Smooth muscle cell (in vitro differentiated cells): Measurements from ENCODE around the gene PERM1. TPM values are rescaled to one million over a fixed set of nuclear protein-coding genes. Genes with fewer than 3 reads are reported as not detected.
"Not testable (repeated sequence)": the region's sequence is repeated elsewhere in the genome, so short reads cannot be mapped to it uniquely, and the experiment has no call there.

Experiments used
- DNase-seq: peaks from one replicate; lab custom pipeline; 2025; ENCODE audit not compliant: unreplicated experiment; lab: John Stamatoyannopoulos, UW
- H2AFZ ChIP-seq: fragments of 200-600 bp; sonication (generic); 2 replicates; pipeline ENCODE4 v1.6.0; 2016; ENCODE audit warnings: antibody characterized with exemption, low read depth, mild to moderate bottlenecking
- H3F3A ChIP-seq: fragments of 200-600 bp; sonication (generic); 2 replicates; pipeline ENCODE4 v1.6.0; 2017; ENCODE audit warnings: antibody characterized with exemption, low read depth
- H3K27ac ChIP-seq: fragments of 200-600 bp; sonication (generic); 2 replicates; pipeline ENCODE4 v1.5.1; 2016; ENCODE audit warnings: low read depth, mild to moderate bottlenecking
- H3K27me3 ChIP-seq: fragments of 200-600 bp; sonication (generic); 2 replicates; pipeline ENCODE4 v1.6.1; 2016; ENCODE audit warnings: low read depth, mild to moderate bottlenecking
- H3K36me3 ChIP-seq: fragments of 200-600 bp; sonication (generic); 2 replicates; pipeline ENCODE4 v1.5.1; 2016; ENCODE audit warnings: low read depth
- H3K4me1 ChIP-seq: fragments of 200-600 bp; sonication (generic); 2 replicates; pipeline ENCODE4 v1.5.1; 2016; ENCODE audit warnings: low read depth
- H3K4me2 ChIP-seq: fragments of 200-600 bp; sonication (generic); 2 replicates; pipeline ENCODE4 v1.6.0; 2016; ENCODE audit warnings: mild to moderate bottlenecking
- H3K4me3 ChIP-seq: fragments of 200-600 bp; sonication (generic); 2 replicates; pipeline ENCODE4 v1.5.1; 2016; ENCODE audit warnings: mild to moderate bottlenecking
- H3K79me2 ChIP-seq: fragments of 200-600 bp; sonication (generic); 2 replicates; pipeline ENCODE4 v1.6.0; 2016; ENCODE audit warnings: low read depth, mild to moderate bottlenecking
- H3K9ac ChIP-seq: fragments of 200-600 bp; sonication (generic); 2 replicates; pipeline ENCODE4 v1.6.0; 2016; ENCODE audit warnings: low read depth
- H3K9me3 ChIP-seq: fragments of 200-600 bp; sonication (generic); replicated peaks from 2 replicates; pipeline ENCODE4 v1.5.1; 2016; ENCODE audit warnings: low read depth
- H4K20me1 ChIP-seq: fragments of 200-600 bp; sonication (generic); 2 replicates; pipeline ENCODE4 v1.6.0; 2016; ENCODE audit warnings: low read depth
- CTCF ChIP-seq: fragments of 200-600 bp; sonication (generic); IDR thresholded peaks from 2 replicates; pipeline ENCODE4 v1.5.1; 2017; ENCODE audit warnings: borderline replicate concordance, mild to moderate bottlenecking, antibody characterized with exemption; ENCODE audit not compliant: insufficient read depth, poor library complexity, severe bottlenecking
- WGBS: methylation state at CpG from one replicate; pipeline ENCODE4 v1.1.7; 2016; ENCODE audit warnings: low lambda C conversion rate; 5-methylcytosine and 5-hydroxymethylcytosine counted together
- polyA plus RNA-seq: library from polyadenylated mRNA; unstranded; fragments of >200 nt; fragmentation: Nextera tagmentation; extraction: Ambion mirVana; gene quantifications from 2 replicates; pipeline ENCODE4 v1.2.1, GENCODE V29; 2016
- total RNA-seq: library from RNA; depleted of rRNA; stranded (reverse); fragments of >200 nt; gene quantifications from 2 replicates; pipeline ENCODE4 v1.2.3, GENCODE V29; 2014

The PERM1 gene
- total and polyA plus RNA-seq, 2 experiments from 2014 or later: 2.6 TPM; not detected in 1

GRCh38 chr1:978835-979743, 2.8 kb downstream of the PERM1 start:
- H2AFZ ChIP-seq: no peak overlapping the region
- TF ChIP-seq CTCF: no peak
- WGBS: 90% methylated on average over 60 of the region's 60 CpGs
- no peak overlapping the region for H3K9ac ChIP-seq
- H3K4me1 ChIP-seq: no peaks in the 10 kb centered on the region
- no peaks in the 10 kb centered on the region for H4K20me1 ChIP-seq
- peaks cover 8% of the 10 kb centered on the region for H3K27me3 ChIP-seq
- no peak for DNase-seq
- H3K79me2 ChIP-seq: no peaks in the 10 kb centered on the region
- H3K9me3 ChIP-seq: no peaks in the 10 kb centered on the region
- no peaks in the 10 kb centered on the region for H3F3A ChIP-seq
- H3K4me3 ChIP-seq: no peak overlapping the region
- H3K4me2 ChIP-seq: no peak overlapping the region
- no peaks in the 10 kb centered on the region for H3K36me3 ChIP-seq
- no peak overlapping the region for H3K27ac ChIP-seq

- H2AFZ ChIP-seq: no peak overlapping the region
- no peaks in the 10 kb centered on the region for H3K4me1 ChIP-seq
- H3K36me3 ChIP-seq: no peaks in the 10 kb centered on the region
- H3K4me2 ChIP-seq: no peak overlapping the region
- no peak for DNase-seq
- H3K9ac ChIP-seq: no peak overlapping the region
- TF ChIP-seq CTCF: no peak
- 92% methylated on average over 31 of the region's 44 CpGs for WGBS
- no peaks in the 10 kb centered on the region for H4K20me1 ChIP-seq
- peaks cover 8% of the 10 kb centered on the region for H3K27me3 ChIP-seq
- no peak overlapping the region for H3K27ac ChIP-seq
- H3F3A ChIP-seq: no peaks in the 10 kb centered on the region
- H3K79me2 ChIP-seq: no peaks in the 10 kb centered on the region
- no peaks in the 10 kb centered on the region for H3K9me3 ChIP-seq
- no peak overlapping the region for H3K4me3 ChIP-seq
Measured at GRCh38 chr1:978069-978834, 3.6 kb downstream of the PERM1 start.

DNA sequence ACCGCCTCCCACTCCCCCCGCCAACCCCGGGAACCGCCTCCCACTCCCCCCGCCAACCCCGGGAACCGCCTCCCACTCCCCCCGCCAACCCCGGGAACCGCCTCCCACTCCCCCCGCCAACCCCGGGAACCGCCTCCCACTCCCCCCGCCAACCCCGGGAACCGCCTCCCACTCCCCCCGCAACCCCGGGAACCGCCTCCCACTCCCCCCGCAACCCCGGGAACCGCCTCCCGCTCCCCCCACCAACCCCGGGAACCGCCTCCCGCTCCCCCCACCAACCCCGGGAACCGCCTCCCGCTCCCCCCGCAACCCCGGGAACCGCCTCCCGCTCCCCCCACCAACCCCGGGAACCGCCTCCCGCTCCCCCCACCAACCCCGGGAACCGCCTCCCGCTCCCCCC, 5.1 kb downstream of the PERM1 start:
- H3K27me3 ChIP-seq, H3K4me3 ChIP-seq, H3K9me3 ChIP-seq, H3K4me2 ChIP-seq, H3K9ac ChIP-seq, H4K20me1 ChIP-seq, H3K4me1 ChIP-seq, H2AFZ ChIP-seq, H3K79me2 ChIP-seq, H3F3A ChIP-seq, H3K36me3 ChIP-seq, DNase-seq, H3K27ac ChIP-seq: not testable (repeated sequence)
- 93% methylated on average over 3 of the region's 39 CpGs for WGBS

GRCh38 chr1:975896-976683, 5.8 kb downstream of the PERM1 start:
- Histone ChIP-seq H3K9me3 (no peaks in the 10 kb centered on the region), H4K20me1 (no peaks in the 10 kb centered on the region), H2AFZ (no peak overlapping the region), H3K4me2 (peak overlapping the region; percentile 78), H3K9ac (no peak overlapping the region), H3F3A (no peaks in the 10 kb centered on the region), H3K27ac (no peak overlapping the region), H3K36me3 (no peaks in the 10 kb centered on the region), H3K79me2 (no peaks in the 10 kb centered on the region), H3K4me3 (peak overlapping the region; percentile 21), H3K27me3 (no peaks in the 10 kb centered on the region), H3K4me1 (no peaks in the 10 kb centered on the region)
- TF ChIP-seq CTCF: peak; percentile 48
- WGBS: 7% methylated on average over 35 of the region's 40 CpGs
- DNase-seq: peak; percentile 33
